HepG2 (cell line): ENCODE data around the gene SGCE. TPM values are rescaled to one million over a fixed set of nuclear protein-coding genes. Genes with fewer than 3 reads are reported as not detected.
A peak's percentile ranks its signal among the peaks of the same experiment; 100 is the strongest.

Source experiments
- AGO2 ChIP-seq: fragments of 200-400 bp; formaldehyde crosslinking; optimal IDR thresholded peaks from 2 replicates; pipeline ENCODE3; 2017; ENCODE audit warnings: mild to moderate bottlenecking, low read depth, low read length, moderate library complexity
- ARNT ChIP-seq: fragments of 450-650 bp; IDR thresholded peaks from 2 replicates; pipeline ENCODE4 v1.6.1; 2017
- ATRX ChIP-seq: sonication (generic); formaldehyde crosslinking; IDR thresholded peaks from 2 replicates; pipeline ENCODE4 v1.4.0; 2020; ENCODE audit warnings: missing genetic modification reagents, borderline replicate concordance
- BRD4 ChIP-seq: sonication (generic); formaldehyde crosslinking; IDR thresholded peaks from 2 replicates; pipeline ENCODE4 v1.4.0; 2020; ENCODE audit warnings: missing genetic modification reagents
- HIVEP1 ChIP-seq: sonication (generic); formaldehyde crosslinking; IDR thresholded peaks from 2 replicates; pipeline ENCODE4 v1.4.0; 2020; ENCODE audit warnings: mild to moderate bottlenecking, missing genetic modification reagents
- MED1 ChIP-seq: sonication (generic); formaldehyde crosslinking; IDR thresholded peaks from 2 replicates; pipeline ENCODE4 v1.4.0; 2020; ENCODE audit warnings: missing genetic modification reagents
- MED8 ChIP-seq: sonication (generic); formaldehyde crosslinking; IDR thresholded peaks from 2 replicates; pipeline ENCODE4 v1.8.1; 2023; ENCODE audit warnings: mild to moderate bottlenecking, missing genetic modification reagents; ENCODE audit not compliant: insufficient replicate concordance
- NFIC ChIP-seq: IDR thresholded peaks from 2 replicates; pipeline ENCODE4 v1.6.1; 2012; ENCODE audit warnings: mild to moderate bottlenecking, low read length, inconsistent platforms
- POLR2AphosphoS5 ChIP-seq: IDR thresholded peaks from 2 replicates; pipeline ENCODE4 v1.6.1; 2012; ENCODE audit warnings: low read depth, low read length
- SSRP1 ChIP-seq: IDR thresholded peaks from 2 replicates; pipeline ENCODE4 v1.6.1; 2016; ENCODE audit warnings: control low read depth
- U2AF1 ChIP-seq: fragments of 200-400 bp; formaldehyde crosslinking; optimal IDR thresholded peaks from 2 replicates; pipeline ENCODE3; 2017; ENCODE audit warnings: mild to moderate bottlenecking, low read depth, low read length
- ZNF776 ChIP-seq: sonication (generic); formaldehyde crosslinking; IDR thresholded peaks from 2 replicates; pipeline ENCODE4 v1.4.0; 2020; ENCODE audit warnings: mild to moderate bottlenecking, missing genetic modification reagents
- polyA plus RNA-seq, 8 experiments: library from polyadenylated mRNA; depleted of rRNA in 3 of 8; stranded (reverse) in 7 of 8; unstranded in 1 of 8; fragments of >200 nt; fragmentation: Illumina TruSeq in 4 of 8; extraction: Trizol in 4 of 8; gene quantifications; 2 replicates each; pipeline versions ENCODE4 v1.2.1 to v1.2.3, GENCODE V29; 2011 to 2016; ENCODE audit warnings: low read depth in 4 of 8, missing spikeins in 1 of 8, mixed read lengths in 1 of 8; ENCODE audit not compliant: insufficient read depth in 1 of 8
- total RNA-seq, 5 experiments: library from RNA; depleted of rRNA; stranded (reverse); fragments of >200 nt; fragmentation: Illumina TruSeq; extraction: Trizol; gene quantifications; 2 replicates each; pipeline ENCODE4 v1.2.3, GENCODE V29; 2016; ENCODE audit warnings: low read depth in 1 of 5
- TF ChIP-seq, protein P1 (sequence below): IDR thresholded peaks from 2 replicates; pipeline ENCODE4 v1.6.1; 2012; ENCODE audit warnings: low read length, improper control_type of control experiment
- TF ChIP-seq, protein P2 (sequence below): sonication (generic); formaldehyde crosslinking; IDR thresholded peaks from 2 replicates; pipeline ENCODE4 v1.4.0; 2020; ENCODE audit warnings: missing genetic modification reagents
- TF ChIP-seq, protein P3 (sequence below): sonication (generic); formaldehyde crosslinking; IDR thresholded peaks from 2 replicates; pipeline ENCODE4 v1.4.0; 2020; ENCODE audit warnings: low read depth, mild to moderate bottlenecking, missing genetic modification reagents
- TF ChIP-seq, protein P4 (sequence below): sonication (generic); formaldehyde crosslinking; IDR thresholded peaks from 2 replicates; pipeline ENCODE4 v1.8.1; 2023; ENCODE audit warnings: mild to moderate bottlenecking, missing genetic modification reagents
- TF ChIP-seq, protein P5 (sequence below): IDR thresholded peaks from 2 replicates; pipeline ENCODE4 v1.6.1; 2016; ENCODE audit warnings: low read depth, borderline replicate concordance
- TF ChIP-seq, protein P6 (sequence below): sonication (generic); formaldehyde crosslinking; IDR thresholded peaks from 2 replicates; pipeline ENCODE4 v1.5.1; 2020; ENCODE audit warnings: missing genetic modification reagents, mild to moderate bottlenecking, borderline replicate concordance

Gene SGCE
- total and polyA plus RNA-seq, 2 of the 13 experiments (the other 11 are each of a cell fraction or from before 2014, with no cell fraction given), result 52.3 to 71.1 TPM

DNA sequence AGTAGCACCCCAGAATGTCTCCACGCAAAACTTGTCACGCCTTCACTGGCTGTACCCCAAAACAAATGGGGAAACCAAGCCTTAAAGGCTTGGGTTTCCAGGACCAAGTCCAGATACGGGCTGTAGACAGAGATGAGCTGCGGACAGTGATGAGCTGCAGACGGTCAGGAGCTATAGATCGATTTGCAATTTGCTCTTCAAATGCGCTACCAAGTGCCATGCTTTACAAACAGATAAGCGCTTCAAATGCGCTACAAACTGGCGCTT, 658 bp upstream of the SGCE start (continued):
- TF ChIP-seq, protein P1, sequence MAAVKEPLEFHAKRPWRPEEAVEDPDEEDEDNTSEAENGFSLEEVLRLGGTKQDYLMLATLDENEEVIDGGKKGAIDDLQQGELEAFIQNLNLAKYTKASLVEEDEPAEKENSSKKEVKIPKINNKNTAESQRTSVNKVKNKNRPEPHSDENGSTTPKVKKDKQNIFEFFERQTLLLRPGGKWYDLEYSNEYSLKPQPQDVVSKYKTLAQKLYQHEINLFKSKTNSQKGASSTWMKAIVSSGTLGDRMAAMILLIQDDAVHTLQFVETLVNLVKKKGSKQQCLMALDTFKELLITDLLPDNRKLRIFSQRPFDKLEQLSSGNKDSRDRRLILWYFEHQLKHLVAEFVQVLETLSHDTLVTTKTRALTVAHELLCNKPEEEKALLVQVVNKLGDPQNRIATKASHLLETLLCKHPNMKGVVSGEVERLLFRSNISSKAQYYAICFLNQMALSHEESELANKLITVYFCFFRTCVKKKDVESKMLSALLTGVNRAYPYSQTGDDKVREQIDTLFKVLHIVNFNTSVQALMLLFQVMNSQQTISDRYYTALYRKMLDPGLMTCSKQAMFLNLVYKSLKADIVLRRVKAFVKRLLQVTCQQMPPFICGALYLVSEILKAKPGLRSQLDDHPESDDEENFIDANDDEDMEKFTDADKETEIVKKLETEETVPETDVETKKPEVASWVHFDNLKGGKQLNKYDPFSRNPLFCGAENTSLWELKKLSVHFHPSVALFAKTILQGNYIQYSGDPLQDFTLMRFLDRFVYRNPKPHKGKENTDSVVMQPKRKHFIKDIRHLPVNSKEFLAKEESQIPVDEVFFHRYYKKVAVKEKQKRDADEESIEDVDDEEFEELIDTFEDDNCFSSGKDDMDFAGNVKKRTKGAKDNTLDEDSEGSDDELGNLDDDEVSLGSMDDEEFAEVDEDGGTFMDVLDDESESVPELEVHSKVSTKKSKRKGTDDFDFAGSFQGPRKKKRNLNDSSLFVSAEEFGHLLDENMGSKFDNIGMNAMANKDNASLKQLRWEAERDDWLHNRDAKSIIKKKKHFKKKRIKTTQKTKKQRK, result no peak
- TF ChIP-seq, protein P2, sequence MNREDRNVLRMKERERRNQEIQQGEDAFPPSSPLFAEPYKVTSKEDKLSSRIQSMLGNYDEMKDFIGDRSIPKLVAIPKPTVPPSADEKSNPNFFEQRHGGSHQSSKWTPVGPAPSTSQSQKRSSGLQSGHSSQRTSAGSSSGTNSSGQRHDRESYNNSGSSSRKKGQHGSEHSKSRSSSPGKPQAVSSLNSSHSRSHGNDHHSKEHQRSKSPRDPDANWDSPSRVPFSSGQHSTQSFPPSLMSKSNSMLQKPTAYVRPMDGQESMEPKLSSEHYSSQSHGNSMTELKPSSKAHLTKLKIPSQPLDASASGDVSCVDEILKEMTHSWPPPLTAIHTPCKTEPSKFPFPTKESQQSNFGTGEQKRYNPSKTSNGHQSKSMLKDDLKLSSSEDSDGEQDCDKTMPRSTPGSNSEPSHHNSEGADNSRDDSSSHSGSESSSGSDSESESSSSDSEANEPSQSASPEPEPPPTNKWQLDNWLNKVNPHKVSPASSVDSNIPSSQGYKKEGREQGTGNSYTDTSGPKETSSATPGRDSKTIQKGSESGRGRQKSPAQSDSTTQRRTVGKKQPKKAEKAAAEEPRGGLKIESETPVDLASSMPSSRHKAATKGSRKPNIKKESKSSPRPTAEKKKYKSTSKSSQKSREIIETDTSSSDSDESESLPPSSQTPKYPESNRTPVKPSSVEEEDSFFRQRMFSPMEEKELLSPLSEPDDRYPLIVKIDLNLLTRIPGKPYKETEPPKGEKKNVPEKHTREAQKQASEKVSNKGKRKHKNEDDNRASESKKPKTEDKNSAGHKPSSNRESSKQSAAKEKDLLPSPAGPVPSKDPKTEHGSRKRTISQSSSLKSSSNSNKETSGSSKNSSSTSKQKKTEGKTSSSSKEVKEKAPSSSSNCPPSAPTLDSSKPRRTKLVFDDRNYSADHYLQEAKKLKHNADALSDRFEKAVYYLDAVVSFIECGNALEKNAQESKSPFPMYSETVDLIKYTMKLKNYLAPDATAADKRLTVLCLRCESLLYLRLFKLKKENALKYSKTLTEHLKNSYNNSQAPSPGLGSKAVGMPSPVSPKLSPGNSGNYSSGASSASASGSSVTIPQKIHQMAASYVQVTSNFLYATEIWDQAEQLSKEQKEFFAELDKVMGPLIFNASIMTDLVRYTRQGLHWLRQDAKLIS (CRISPR knock-in tag), result peak; percentile 96; the same call in 1 of the 2 replicates
- TF ChIP-seq POLR2AphosphoS5, result 0 out of 2 replicates have a peak, but pooled peaks have one; percentile 6
- TF ChIP-seq, protein P3, sequence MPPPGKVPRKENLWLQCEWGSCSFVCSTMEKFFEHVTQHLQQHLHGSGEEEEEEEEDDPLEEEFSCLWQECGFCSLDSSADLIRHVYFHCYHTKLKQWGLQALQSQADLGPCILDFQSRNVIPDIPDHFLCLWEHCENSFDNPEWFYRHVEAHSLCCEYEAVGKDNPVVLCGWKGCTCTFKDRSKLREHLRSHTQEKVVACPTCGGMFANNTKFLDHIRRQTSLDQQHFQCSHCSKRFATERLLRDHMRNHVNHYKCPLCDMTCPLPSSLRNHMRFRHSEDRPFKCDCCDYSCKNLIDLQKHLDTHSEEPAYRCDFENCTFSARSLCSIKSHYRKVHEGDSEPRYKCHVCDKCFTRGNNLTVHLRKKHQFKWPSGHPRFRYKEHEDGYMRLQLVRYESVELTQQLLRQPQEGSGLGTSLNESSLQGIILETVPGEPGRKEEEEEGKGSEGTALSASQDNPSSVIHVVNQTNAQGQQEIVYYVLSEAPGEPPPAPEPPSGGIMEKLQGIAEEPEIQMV (CRISPR knock-in tag), result no peak
- 0 out of 2 replicates have a peak, but pooled peaks have one; percentile 8 for TF ChIP-seq MED1 (CRISPR knock-in tag)
- TF ChIP-seq BRD4 (CRISPR knock-in tag), result 0 out of 2 replicates have a peak, but pooled peaks have one; percentile 37
- no peak for TF ChIP-seq ARNT
- TF ChIP-seq, protein P4, sequence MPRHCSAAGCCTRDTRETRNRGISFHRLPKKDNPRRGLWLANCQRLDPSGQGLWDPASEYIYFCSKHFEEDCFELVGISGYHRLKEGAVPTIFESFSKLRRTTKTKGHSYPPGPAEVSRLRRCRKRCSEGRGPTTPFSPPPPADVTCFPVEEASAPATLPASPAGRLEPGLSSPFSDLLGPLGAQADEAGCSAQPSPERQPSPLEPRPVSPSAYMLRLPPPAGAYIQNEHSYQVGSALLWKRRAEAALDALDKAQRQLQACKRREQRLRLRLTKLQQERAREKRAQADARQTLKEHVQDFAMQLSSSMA (CRISPR knock-in tag), result no peak
- no peak for TF ChIP-seq ATRX (CRISPR knock-in tag)
- 0 out of 2 replicates have a peak, but pooled peaks have one; percentile 38 for TF ChIP-seq HIVEP1 (CRISPR knock-in tag)
- 0 out of 2 replicates have a peak, but pooled peaks have one; percentile 48 for TF ChIP-seq ZNF776
- peak; percentile 81; the same call in 1 of the 2 replicates for TF ChIP-seq SSRP1
- TF ChIP-seq, protein P5, sequence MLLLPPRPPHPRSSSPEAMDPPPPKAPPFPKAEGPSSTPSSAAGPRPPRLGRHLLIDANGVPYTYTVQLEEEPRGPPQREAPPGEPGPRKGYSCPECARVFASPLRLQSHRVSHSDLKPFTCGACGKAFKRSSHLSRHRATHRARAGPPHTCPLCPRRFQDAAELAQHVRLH, result 0 out of 2 replicates have a peak, but pooled peaks have one; percentile 10
- TF ChIP-seq AGO2, result peak; percentile 4
- TF ChIP-seq MED8 (CRISPR knock-in tag), result peak; percentile 32
- TF ChIP-seq, protein P6, sequence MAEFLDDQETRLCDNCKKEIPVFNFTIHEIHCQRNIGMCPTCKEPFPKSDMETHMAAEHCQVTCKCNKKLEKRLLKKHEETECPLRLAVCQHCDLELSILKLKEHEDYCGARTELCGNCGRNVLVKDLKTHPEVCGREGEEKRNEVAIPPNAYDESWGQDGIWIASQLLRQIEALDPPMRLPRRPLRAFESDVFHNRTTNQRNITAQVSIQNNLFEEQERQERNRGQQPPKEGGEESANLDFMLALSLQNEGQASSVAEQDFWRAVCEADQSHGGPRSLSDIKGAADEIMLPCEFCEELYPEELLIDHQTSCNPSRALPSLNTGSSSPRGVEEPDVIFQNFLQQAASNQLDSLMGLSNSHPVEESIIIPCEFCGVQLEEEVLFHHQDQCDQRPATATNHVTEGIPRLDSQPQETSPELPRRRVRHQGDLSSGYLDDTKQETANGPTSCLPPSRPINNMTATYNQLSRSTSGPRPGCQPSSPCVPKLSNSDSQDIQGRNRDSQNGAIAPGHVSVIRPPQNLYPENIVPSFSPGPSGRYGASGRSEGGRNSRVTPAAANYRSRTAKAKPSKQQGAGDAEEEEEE, result no peak
- 0 out of 2 replicates have a peak, but pooled peaks have one; percentile 32 for TF ChIP-seq NFIC
- TF ChIP-seq U2AF1, result peak; percentile 31
